Keratinocyte (primary cell): ENCODE measurements around the gene LACTBL1. TPM values are rescaled to one million over a fixed set of nuclear protein-coding genes. Genes with fewer than 3 reads are reported as not detected.

Experiments
- DNase-seq: peaks from one replicate; pipeline ENCODE4 v3.0.0-alpha.2; 2011; ENCODE audit warnings: low read depth, missing footprints, low spot score
- FAIRE-seq: peaks from 2 replicates; lab custom pipeline; 2011; peaks lifted over from hg19 to GRCh38; lab: Jason Lieb, UNC
- H2AFZ ChIP-seq: 2 replicates; pipeline ENCODE4 v1.6.0; 2012; ENCODE audit warnings: low read length, control low read depth, inconsistent platforms; ENCODE audit not compliant: control insufficient read depth
- H3K27ac ChIP-seq: 2 replicates; pipeline ENCODE4 v1.5.1; 2011; ENCODE audit warnings: low read length; ENCODE audit not compliant: control insufficient read depth, insufficient read depth
- H3K27me3 ChIP-seq: 3 replicates; pipeline ENCODE4 v1.6.0; 2011; ENCODE audit warnings: low read length; ENCODE audit not compliant: control insufficient read depth, insufficient read depth; ENCODE audit errors: extremely low read depth
- H3K36me3 ChIP-seq, 2 experiments: 2 replicates in 1 of 2; 3 replicates in 1 of 2; pipeline ENCODE4 v1.5.1; 2011; ENCODE audit warnings: low read length in 2 of 2, mild to moderate bottlenecking in 1 of 2; ENCODE audit not compliant: control insufficient read depth in 2 of 2, insufficient read depth in 2 of 2; ENCODE audit errors: extremely low read depth in 1 of 2
- H3K4me1 ChIP-seq: 3 replicates; pipeline ENCODE4 v1.5.1; 2011; ENCODE audit warnings: low read length; ENCODE audit not compliant: control insufficient read depth, insufficient read depth; ENCODE audit errors: extremely low read depth
- H3K4me2 ChIP-seq: 3 replicates; pipeline ENCODE4 v1.6.0; 2011; ENCODE audit warnings: low read depth, low read length; ENCODE audit not compliant: control insufficient read depth, insufficient read depth; ENCODE audit errors: extremely low read depth
- H3K4me3 ChIP-seq, 3 experiments: fragments of 200-600 bp in 1 of 3; sonication (generic) in 1 of 3; 2 replicates in 2 of 3; 3 replicates in 1 of 3; pipeline ENCODE4 v1.5.1; 2011 to 2016; ENCODE audit warnings: low read length in 3 of 3, mild to moderate bottlenecking in 3 of 3, control low read depth in 2 of 3, inconsistent platforms in 1 of 3, low read depth in 1 of 3, mixed read lengths in 1 of 3, mixed run types in 1 of 3, moderate library complexity in 1 of 3; ENCODE audit not compliant: control insufficient read depth in 2 of 3, insufficient read depth in 2 of 3; ENCODE audit errors: extremely low read depth in 1 of 3
- H3K79me2 ChIP-seq: 2 replicates; pipeline ENCODE4 v1.6.0; 2012; ENCODE audit warnings: low read length; ENCODE audit not compliant: control insufficient read depth, insufficient read depth
- H3K9ac ChIP-seq: 3 replicates; pipeline ENCODE4 v1.6.0; 2011; ENCODE audit warnings: low read length; ENCODE audit not compliant: control insufficient read depth, insufficient read depth; ENCODE audit errors: extremely low read depth
- H3K9me1 ChIP-seq: 3 replicates; pipeline ENCODE4 v1.6.0; 2011; ENCODE audit warnings: low read length; ENCODE audit not compliant: control insufficient read depth, insufficient read depth; ENCODE audit errors: extremely low read depth
- H3K9me3 ChIP-seq: 2 replicates; pipeline ENCODE4 v1.5.1; 2012; ENCODE audit warnings: low read depth, low read length; ENCODE audit not compliant: control insufficient read depth
- H4K20me1 ChIP-seq: 3 replicates; pipeline ENCODE4 v1.6.0; 2011; ENCODE audit warnings: low read length; ENCODE audit not compliant: control insufficient read depth, insufficient read depth; ENCODE audit errors: extremely low read depth
- EZH2 ChIP-seq: IDR thresholded peaks from one replicate; pipeline ENCODE4 v1.6.1; 2012; ENCODE audit warnings: inconsistent platforms, mild to moderate bottlenecking, low read length, moderate library complexity
- dilution Hi-C: fragments of 300-500 bp; cut with MboI; formaldehyde crosslinking; loops from one replicate; pipeline ENCODE4 v1.7.0; 2020; ENCODE audit warnings: low sequenced_read_pairs; ENCODE audit not compliant: extremely low pct_ligation_motif_present
- polyA plus RNA-seq, 5 experiments: library from polyadenylated mRNA; depleted of rRNA in 3 of 5; stranded (reverse) in 3 of 5; stranded (forward) in 1 of 5; unstranded in 1 of 5; fragments of >200 nt; gene quantifications; 1 replicate in 1 of 5; 2 replicates in 3 of 5; 3 replicates in 1 of 5; pipeline versions ENCODE4 v1.2.1 to v1.2.3, GENCODE V29; 2011 to 2012; ENCODE audit warnings: missing spikeins in 2 of 5, low read depth in 1 of 5, low replicate concordance in 1 of 5
- TF ChIP-seq, protein P1 (sequence below), 3 experiments: IDR thresholded peaks in 1 of 3; conservative IDR thresholded peaks in 1 of 3; optimal IDR thresholded peaks in 1 of 3; 2 replicates in 2 of 3; 3 replicates in 1 of 3; pipeline versions ENCODE3 to v1.5.1; 2011; ENCODE audit warnings: low read length in 3 of 3, mild to moderate bottlenecking in 3 of 3, moderate library complexity in 2 of 3, control low read depth in 1 of 3, inconsistent platforms in 1 of 3; ENCODE audit not compliant: insufficient read depth in 2 of 3; ENCODE audit errors: extremely low read depth in 1 of 3

Gene LACTBL1
- polyA plus RNA-seq, 1 donor (not counting 4 experiments of a cell fraction or from before 2014, with no cell fraction given), result not detected

DNA sequence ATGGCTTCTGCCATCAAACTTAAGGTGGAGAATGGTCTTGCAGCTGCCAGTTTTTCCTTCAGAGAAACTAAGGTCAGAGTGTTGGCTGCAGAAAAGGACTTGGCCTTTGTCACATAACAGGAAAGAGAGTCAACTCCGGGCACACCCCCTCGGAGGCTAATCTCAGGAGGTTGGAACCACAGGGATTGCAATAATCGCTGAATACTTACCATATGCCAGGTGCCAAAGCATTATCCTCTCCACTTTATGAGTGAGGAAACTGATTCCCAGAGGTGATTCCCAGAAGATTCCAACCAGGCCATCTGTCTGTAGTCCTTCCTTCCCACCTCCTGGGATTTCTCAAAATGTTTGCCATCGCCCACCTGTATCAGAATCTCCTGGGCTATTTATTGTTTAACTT lies 54.0 kb downstream of the LACTBL1 start:
- Histone ChIP-seq H3K9me1 (no peaks in the 10 kb centered on the region), H3K79me2 (no peaks in the 10 kb centered on the region), H3K4me3 (no peak overlapping the region), H3K36me3 (no peaks in the 10 kb centered on the region), H4K20me1 (no peaks in the 10 kb centered on the region), H3K9me3 (no peaks in the 10 kb centered on the region), H3K4me2 (no peak overlapping the region), H3K9ac (no peak overlapping the region), H2AFZ (no peak overlapping the region), H3K4me1 (no peaks in the 10 kb centered on the region), H3K27ac (no peak overlapping the region), H3K27me3 (peaks cover 5% of the 10 kb centered on the region)
- no peak for DNase-seq
- dilution Hi-C loops, result no loop called here
- TF ChIP-seq, protein P1, sequence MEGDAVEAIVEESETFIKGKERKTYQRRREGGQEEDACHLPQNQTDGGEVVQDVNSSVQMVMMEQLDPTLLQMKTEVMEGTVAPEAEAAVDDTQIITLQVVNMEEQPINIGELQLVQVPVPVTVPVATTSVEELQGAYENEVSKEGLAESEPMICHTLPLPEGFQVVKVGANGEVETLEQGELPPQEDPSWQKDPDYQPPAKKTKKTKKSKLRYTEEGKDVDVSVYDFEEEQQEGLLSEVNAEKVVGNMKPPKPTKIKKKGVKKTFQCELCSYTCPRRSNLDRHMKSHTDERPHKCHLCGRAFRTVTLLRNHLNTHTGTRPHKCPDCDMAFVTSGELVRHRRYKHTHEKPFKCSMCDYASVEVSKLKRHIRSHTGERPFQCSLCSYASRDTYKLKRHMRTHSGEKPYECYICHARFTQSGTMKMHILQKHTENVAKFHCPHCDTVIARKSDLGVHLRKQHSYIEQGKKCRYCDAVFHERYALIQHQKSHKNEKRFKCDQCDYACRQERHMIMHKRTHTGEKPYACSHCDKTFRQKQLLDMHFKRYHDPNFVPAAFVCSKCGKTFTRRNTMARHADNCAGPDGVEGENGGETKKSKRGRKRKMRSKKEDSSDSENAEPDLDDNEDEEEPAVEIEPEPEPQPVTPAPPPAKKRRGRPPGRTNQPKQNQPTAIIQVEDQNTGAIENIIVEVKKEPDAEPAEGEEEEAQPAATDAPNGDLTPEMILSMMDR (optimal IDR thresholded peaks at IDR 0.05 in 1 of 3, IDR thresholded peaks at IDR 0.05 in 1 of 3, conservative IDR thresholded peaks at IDR 0.05 in 1 of 3; ENCODE audit: extremely low read depth in 1 of 3, insufficient read depth in 2 of 3, low read length in 3 of 3), result no peak
- TF ChIP-seq EZH2, result no peak
- FAIRE-seq, result no peak

- Histone ChIP-seq H4K20me1 (no peaks in the 10 kb centered on the region), H3K4me3 (no peak overlapping the region), H3K4me1 (no peaks in the 10 kb centered on the region), H3K9me1 (no peaks in the 10 kb centered on the region), H3K36me3 (no peaks in the 10 kb centered on the region), H3K79me2 (no peaks in the 10 kb centered on the region), H3K9me3 (no peaks in the 10 kb centered on the region), H3K9ac (no peak overlapping the region), H2AFZ (no peak overlapping the region), H3K27ac (no peak overlapping the region), H3K4me2 (no peak overlapping the region), H3K27me3 (peaks cover 5% of the 10 kb centered on the region)
- TF ChIP-seq, protein P1 (optimal IDR thresholded peaks at IDR 0.05 in 1 of 3, IDR thresholded peaks at IDR 0.05 in 1 of 3, conservative IDR thresholded peaks at IDR 0.05 in 1 of 3; ENCODE audit: extremely low read depth in 1 of 3, insufficient read depth in 2 of 3, low read length in 3 of 3), result no peak
- FAIRE-seq, result no peak
- DNase-seq, result no peak
- dilution Hi-C loops, result no loop called here
Measured at GRCh38 chr1:22917989-22918388, 54.7 kb downstream of the LACTBL1 start.
